SU-DHL-6 (cell line): ENCODE data around the gene HECW1.

Experiments
- EZH2phosphoT487 ChIP-seq: fragments of 200-600 bp; sonication (generic), shearing (Covaris generic); conservative IDR thresholded peaks from 2 replicates; pipeline ENCODE4 v1.6.1; 2018; ENCODE audit warnings: mild to moderate bottlenecking, antibody characterized with exemption, low read length, moderate library complexity, mixed read lengths
- TF ChIP-seq, protein P1 (sequence below): fragments of 200-600 bp; sonication (generic); IDR thresholded peaks from one replicate; pipeline ENCODE4 v1.5.1; 2017; ENCODE audit warnings: antibody characterized with exemption, mild to moderate bottlenecking, low read length, moderate library complexity; ENCODE audit not compliant: insufficient read depth, poor library complexity, severe bottlenecking

DNA sequence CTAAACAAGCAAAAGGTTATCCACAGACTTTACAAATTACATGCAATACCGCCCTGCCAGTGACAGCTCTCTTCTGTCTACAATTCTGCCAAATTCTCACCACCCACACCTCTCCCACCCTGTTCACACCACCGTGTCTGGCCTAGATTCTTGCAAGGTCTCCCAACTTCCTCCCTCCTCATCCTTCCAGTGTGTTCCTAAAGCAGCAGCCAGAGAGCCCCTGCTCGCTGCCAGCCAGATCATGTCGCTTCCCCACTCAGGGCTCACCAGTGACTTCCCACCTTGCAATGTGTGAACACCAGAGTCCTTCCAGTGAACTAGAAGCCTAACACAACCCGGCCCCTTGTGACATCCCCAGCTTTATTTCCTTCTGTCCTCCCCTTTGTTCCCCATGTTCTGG lies 121.6 kb downstream of the HECW1 start:
- TF ChIP-seq, protein P1, sequence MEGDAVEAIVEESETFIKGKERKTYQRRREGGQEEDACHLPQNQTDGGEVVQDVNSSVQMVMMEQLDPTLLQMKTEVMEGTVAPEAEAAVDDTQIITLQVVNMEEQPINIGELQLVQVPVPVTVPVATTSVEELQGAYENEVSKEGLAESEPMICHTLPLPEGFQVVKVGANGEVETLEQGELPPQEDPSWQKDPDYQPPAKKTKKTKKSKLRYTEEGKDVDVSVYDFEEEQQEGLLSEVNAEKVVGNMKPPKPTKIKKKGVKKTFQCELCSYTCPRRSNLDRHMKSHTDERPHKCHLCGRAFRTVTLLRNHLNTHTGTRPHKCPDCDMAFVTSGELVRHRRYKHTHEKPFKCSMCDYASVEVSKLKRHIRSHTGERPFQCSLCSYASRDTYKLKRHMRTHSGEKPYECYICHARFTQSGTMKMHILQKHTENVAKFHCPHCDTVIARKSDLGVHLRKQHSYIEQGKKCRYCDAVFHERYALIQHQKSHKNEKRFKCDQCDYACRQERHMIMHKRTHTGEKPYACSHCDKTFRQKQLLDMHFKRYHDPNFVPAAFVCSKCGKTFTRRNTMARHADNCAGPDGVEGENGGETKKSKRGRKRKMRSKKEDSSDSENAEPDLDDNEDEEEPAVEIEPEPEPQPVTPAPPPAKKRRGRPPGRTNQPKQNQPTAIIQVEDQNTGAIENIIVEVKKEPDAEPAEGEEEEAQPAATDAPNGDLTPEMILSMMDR = no peak
- TF ChIP-seq EZH2phosphoT487 = no peak
